Ishikawa (cell line): Measurements from ENCODE around the gene TRIM21.

Experiments
- CEBPB ChIP-seq: IDR thresholded peaks from 2 replicates; pipeline ENCODE4 v1.6.1; 2012
- CREB1 ChIP-seq: IDR thresholded peaks from 2 replicates; pipeline ENCODE4 v1.6.1; 2012; ENCODE audit warnings: low read depth
- EGR1 ChIP-seq: IDR thresholded peaks from 2 replicates; pipeline ENCODE4 v1.6.1; 2012
- EP300 ChIP-seq: IDR thresholded peaks from 2 replicates; pipeline ENCODE4 v1.6.1; 2012; ENCODE audit warnings: borderline replicate concordance
- FOXM1 ChIP-seq: IDR thresholded peaks from 2 replicates; pipeline ENCODE4 v1.6.1; 2012; ENCODE audit warnings: low read depth, borderline replicate concordance
- NFIC ChIP-seq: IDR thresholded peaks from 2 replicates; pipeline ENCODE4 v1.6.1; 2012
- RAD21 ChIP-seq: IDR thresholded peaks from 2 replicates; pipeline ENCODE4 v1.6.1; 2012; ENCODE audit warnings: low read depth
- REST ChIP-seq: IDR thresholded peaks from 2 replicates; pipeline ENCODE4 v1.6.1; 2012; ENCODE audit warnings: low read depth, mild to moderate bottlenecking
- TAF1 ChIP-seq: IDR thresholded peaks from 2 replicates; pipeline ENCODE4 v1.6.1; 2012; ENCODE audit warnings: low read depth, mild to moderate bottlenecking
- TCF12 ChIP-seq: IDR thresholded peaks from 2 replicates; pipeline ENCODE4 v1.6.1; 2012; ENCODE audit warnings: low read depth
- TEAD4 ChIP-seq: IDR thresholded peaks from 2 replicates; pipeline ENCODE4 v1.6.1; 2012
- USF1 ChIP-seq: IDR thresholded peaks from 2 replicates; pipeline ENCODE4 v1.6.1; 2012
- YY1 ChIP-seq: IDR thresholded peaks from 2 replicates; pipeline ENCODE4 v1.6.1; 2012; ENCODE audit warnings: low read depth
- ZBTB7A ChIP-seq: IDR thresholded peaks from 2 replicates; pipeline ENCODE4 v1.6.1; 2012; ENCODE audit warnings: low read depth
- TF ChIP-seq, protein P1 (sequence below): IDR thresholded peaks from 2 replicates; pipeline ENCODE4 v1.6.1; 2012

Gene TRIM21

GRCh38 chr11:4430051-4430450 lies 36.5 kb upstream of the TRIM21 start:
- TF ChIP-seq NFIC, result no peak
- no peak for TF ChIP-seq FOXM1
- TF ChIP-seq YY1, result no peak
- TF ChIP-seq CREB1, result no peak
- no peak for TF ChIP-seq EGR1
- no peak for TF ChIP-seq USF1
- TF ChIP-seq TEAD4, result no peak
- TF ChIP-seq TAF1, result no peak
- no peak for TF ChIP-seq CEBPB
- TF ChIP-seq REST, result no peak
- TF ChIP-seq, protein P1, sequence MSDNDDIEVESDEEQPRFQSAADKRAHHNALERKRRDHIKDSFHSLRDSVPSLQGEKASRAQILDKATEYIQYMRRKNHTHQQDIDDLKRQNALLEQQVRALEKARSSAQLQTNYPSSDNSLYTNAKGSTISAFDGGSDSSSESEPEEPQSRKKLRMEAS, result no peak

GRCh38 chr11:4418403-4418802 lies 24.9 kb upstream of the TRIM21 start:
- no peak for TF ChIP-seq REST
- TF ChIP-seq, protein P1, result no peak
- no peak for TF ChIP-seq USF1
- no peak for TF ChIP-seq FOXM1
- TF ChIP-seq ZBTB7A, result no peak
- TF ChIP-seq TCF12, result no peak
- TF ChIP-seq NFIC, result no peak
- TF ChIP-seq TEAD4, result no peak
- no peak for TF ChIP-seq TAF1
- TF ChIP-seq EP300, result no peak
- no peak for TF ChIP-seq EGR1
- TF ChIP-seq CEBPB, result no peak
- no peak for TF ChIP-seq YY1
- no peak for TF ChIP-seq RAD21
- no peak for TF ChIP-seq CREB1

GRCh38 chr11:4416816-4417215 lies 23.3 kb upstream of the TRIM21 start:
- TF ChIP-seq REST, result no peak
- TF ChIP-seq TEAD4, result no peak
- TF ChIP-seq TAF1, result no peak
- no peak for TF ChIP-seq YY1
- no peak for TF ChIP-seq EGR1
- no peak for TF ChIP-seq NFIC
- no peak for TF ChIP-seq EP300
- TF ChIP-seq TCF12, result no peak
- no peak for TF ChIP-seq USF1
- TF ChIP-seq, protein P1, result no peak
- TF ChIP-seq CREB1, result no peak
- no peak for TF ChIP-seq RAD21
- TF ChIP-seq ZBTB7A, result no peak
- TF ChIP-seq FOXM1, result no peak
- no peak for TF ChIP-seq CEBPB

- TF ChIP-seq CREB1 (no peak), FOXM1 (no peak), NFIC (no peak), EP300 (no peak), TCF12 (no peak), YY1 (no peak), RAD21 (no peak), TEAD4 (no peak), REST (no peak), USF1 (no peak), ZBTB7A (no peak), EGR1 (no peak), TAF1 (no peak), CEBPB (no peak)
- TF ChIP-seq, protein P1, result no peak
Observed at GRCh38 chr11:4416306-4416705, 22.8 kb upstream of the TRIM21 start.
